AG20443 (cell line): ENCODE data around the gene ZSWIM8.
A peak's percentile ranks its signal among the peaks of the same experiment; 100 is the strongest.

Source experiments
- DNase-seq: peaks from one replicate; pipeline ENCODE4 v3.0.0; 2012; ENCODE audit warnings: low spot score, mixed read lengths

Gene ZSWIM8

GRCh38 chr10:73841061-73841421 is 55.6 kb downstream of the ZSWIM8 start:
- DNase-seq = no peak

- peak; percentile 59 for DNase-seq
Measured at GRCh38 chr10:73841526-73842285, 56.3 kb downstream of the ZSWIM8 start.

- no peak for DNase-seq
Measured at GRCh38 chr10:73842349-73842748, 56.9 kb downstream of the ZSWIM8 start.

- no peak for DNase-seq
Measured at GRCh38 chr10:73843261-73843660, 57.9 kb downstream of the ZSWIM8 start.

GRCh38 chr10:73847031-73847430 is 61.6 kb downstream of the ZSWIM8 start:
- DNase-seq = no peak

GRCh38 chr10:73848821-73849489 is 63.5 kb downstream of the ZSWIM8 start:
- peak; percentile 87 for DNase-seq

GRCh38 chr10:73850211-73850610 is 64.8 kb downstream of the ZSWIM8 start:
- no peak for DNase-seq

- DNase-seq = peak; percentile 96
Measured at GRCh38 chr10:73850863-73851461, 65.6 kb downstream of the ZSWIM8 start.
